GM12878 (cell line): ENCODE data around the gene HPSE2. TPM values are rescaled to one million over a fixed set of nuclear protein-coding genes. Genes with fewer than 3 reads are reported as not detected.

Source experiments
- ATAC-seq: fragments of 200-7000 bp; cut with Tn5 transposase; 3 replicates; pipeline ENCODE4 v1.9.1; 2020; ENCODE audit warnings: mild to moderate bottlenecking, moderate library complexity
- BruUV-seq: library from RNA; stranded (reverse); fragments of 400-500 nt; replicated peaks from 2 replicates; lab custom pipeline; 2021; lab: Mats Ljungman, UMichigan
- CTCF ChIA-PET: fragments of 300-600 bp; sonication (Branson Sonifier 250); formaldehyde crosslinking; extraction: SDS; loops from one replicate; lab custom pipeline; 2021; ENCODE audit warnings: inconsistent platforms; lab: Yijun Ruan, JAX
- POLR2A ChIA-PET: fragments of 350-600 bp; formaldehyde crosslinking; extraction: SDS; loops from one replicate; lab custom pipeline; 2021; ENCODE audit warnings: inconsistent platforms; lab: Charles Lee
- RAD21 ChIA-PET: fragments of 300-600 bp; sonication (Branson Sonifier 250); formaldehyde crosslinking; loops from one replicate; lab custom pipeline; 2023; ENCODE audit warnings: antibody characterized with exemption; ENCODE audit not compliant: unreplicated experiment; lab: Charles Lee
- SMC1A ChIA-PET: fragments of 300-600 bp; sonication (Branson Sonifier 250); formaldehyde crosslinking; loops from one replicate; lab custom pipeline; 2023; ENCODE audit not compliant: unreplicated experiment, uncharacterized antibody; lab: Charles Lee
- DNase-seq: peaks from one replicate; pipeline ENCODE4 v3.0.0-alpha.2; 2011; ENCODE audit warnings: low read depth, low spot score
- FAIRE-seq: peaks from 3 replicates; lab custom pipeline; 2011; peaks lifted over from hg19 to GRCh38; lab: Jason Lieb, UNC
- H2AFZ ChIP-seq: 2 replicates; pipeline ENCODE4 v1.6.0; 2011; ENCODE audit warnings: low read depth, low read length, control low read depth; ENCODE audit not compliant: control insufficient read depth
- H3K27ac ChIP-seq: 2 replicates; pipeline ENCODE4 v1.5.1; 2011; ENCODE audit warnings: control low read depth; ENCODE audit not compliant: control insufficient read depth, insufficient read depth
- H3K27me3 ChIP-seq, 2 experiments: replicated peaks in 1 of 2; 2 replicates each; pipeline versions ENCODE4 v1.6.0 to v1.6.1; 2011; ENCODE audit warnings: low read length in 1 of 2; ENCODE audit not compliant: control insufficient read depth in 2 of 2, insufficient read depth in 2 of 2
- H3K36me3 ChIP-seq, 2 experiments: 2 replicates each; pipeline ENCODE4 v1.5.1; 2011; ENCODE audit warnings: low read length in 1 of 2; ENCODE audit not compliant: control insufficient read depth in 2 of 2, insufficient read depth in 2 of 2
- H3K4me1 ChIP-seq: 2 replicates; pipeline ENCODE4 v1.6.1; 2011; ENCODE audit warnings: mild to moderate bottlenecking, low read length, moderate library complexity, mixed read lengths; ENCODE audit not compliant: control insufficient read depth, insufficient read depth
- H3K4me2 ChIP-seq: 2 replicates; pipeline ENCODE4 v1.6.0; 2011; ENCODE audit warnings: control low read depth; ENCODE audit not compliant: control insufficient read depth, insufficient read depth
- H3K4me3 ChIP-seq: fragments of 200-600 bp; sonication (generic); 2 replicates; pipeline ENCODE4 v1.5.1; 2016
- H3K79me2 ChIP-seq: 2 replicates; pipeline ENCODE4 v1.6.0; 2011; ENCODE audit warnings: low read length; ENCODE audit not compliant: control insufficient read depth, insufficient read depth
- H3K9ac ChIP-seq: 2 replicates; pipeline ENCODE4 v1.8.0; 2011; ENCODE audit warnings: low read length, control low read depth, mixed read lengths; ENCODE audit not compliant: control insufficient read depth, insufficient read depth
- H3K9me3 ChIP-seq: replicated peaks from 3 replicates; pipeline ENCODE4 v1.5.1; 2011; ENCODE audit warnings: mild to moderate bottlenecking, low read length; ENCODE audit not compliant: control insufficient read depth, insufficient read depth
- H4K20me1 ChIP-seq: 2 replicates; pipeline ENCODE4 v1.6.0; 2011; ENCODE audit not compliant: control insufficient read depth, insufficient read depth
- ATF7 ChIP-seq: fragments of 450-650 bp; IDR thresholded peaks from 2 replicates; pipeline ENCODE4 v1.6.1; 2016; ENCODE audit warnings: low read depth, mild to moderate bottlenecking
- BCLAF1 ChIP-seq: fragments of 450-650 bp; IDR thresholded peaks from 2 replicates; pipeline ENCODE4 v1.6.1; 2017; ENCODE audit warnings: antibody characterized with exemption, mild to moderate bottlenecking, moderate library complexity
- FOS ChIP-seq: IDR thresholded peaks from 3 replicates; pipeline ENCODE4 v1.6.1; 2011; ENCODE audit warnings: borderline replicate concordance; ENCODE audit not compliant: insufficient read length; ENCODE audit errors: extremely low read depth
- STAT3 ChIP-seq: IDR thresholded peaks from 2 replicates; pipeline ENCODE4 v1.6.1; 2011; ENCODE audit warnings: low read depth, low read length, improper control_type of control experiment
- USF2 ChIP-seq: IDR thresholded peaks from 2 replicates; pipeline ENCODE4 v1.6.1; 2011; ENCODE audit warnings: low read depth, low read length, improper control_type of control experiment, borderline replicate concordance
- WGBS: methylation state at CpG from one replicate; pipeline ENCODE4 v1.1.6; 2016; ENCODE audit warnings: low lambda C conversion rate; ENCODE audit not compliant: insufficient replicate concordance, insufficient coverage; ENCODE audit errors: missing lambda C conversion rate; 5-methylcytosine and 5-hydroxymethylcytosine counted together
- in situ Hi-C: fragments of 300-500 bp; cut with MboI; formaldehyde crosslinking; loops from 9 replicates; pipeline ENCODE4 v1.14.3; 2018; ENCODE audit warnings: mixed read lengths
- intact Hi-C: fragments of 100-400 bp; cut with micrococcal nuclease; formaldehyde crosslinking; loops from one replicate; pipeline ENCODE4 v1.14.2; 2022; ENCODE audit not compliant: unreplicated experiment
- polyA plus RNA-seq, 11 experiments: library from polyadenylated mRNA; depleted of rRNA in 4 of 11; unstranded in 6 of 11; stranded (reverse) in 5 of 11; fragments of >200 nt; fragmentation: Nextera tagmentation in 4 of 11; fragmentation: Illumina TruSeq in 1 of 11; extraction: Ambion mirVana in 4 of 11; extraction: Trizol in 1 of 11; gene quantifications; 1 replicate in 1 of 11; 2 replicates in 10 of 11; pipeline versions ENCODE4 v1.2.1 to v1.2.3, GENCODE V29; 2011 to 2016; ENCODE audit warnings: inconsistent platforms in 2 of 11, missing spikeins in 2 of 11, low read depth in 1 of 11
- total RNA-seq, 4 experiments: library from RNA; depleted of rRNA in 3 of 4; stranded (reverse); fragments of >200 nt in 3 of 4; fragmentation: Illumina TruSeq in 1 of 4; extraction: Trizol in 1 of 4; gene quantifications; 2 replicates each; pipeline versions ENCODE4 v1.2.1 to v1.2.3, GENCODE V29; 2013 to 2021

Gene HPSE2
- total and polyA plus RNA-seq, 10 of the 15 experiments (the other 5 are each of a cell fraction or from before 2014, with no cell fraction given) = 0.06 TPM; not detected in 9

- Histone ChIP-seq H3K9me3 (no peaks in the 10 kb centered on the region), H3K4me2 (no peak overlapping the region), H4K20me1 (no peaks in the 10 kb centered on the region), H3K4me3 (no peak overlapping the region), H3K36me3 (no peaks in the 10 kb centered on the region), H3K9ac (no peak overlapping the region), H2AFZ (no peak overlapping the region), H3K79me2 (no peaks in the 10 kb centered on the region), H3K4me1 (no peaks in the 10 kb centered on the region), H3K27ac (no peak overlapping the region), H3K27me3 (no peaks in the 10 kb centered on the region)
- intact Hi-C loops = no loop called here
- FAIRE-seq (no peak), DNase-seq (no peak), ATAC-seq (no peak)
- in situ Hi-C loops = no loop called here
- no peak for TF ChIP-seq STAT3
- no peak for TF ChIP-seq FOS
- TF ChIP-seq ATF7 = peak; percentile 59; the same call in 1 of the 2 replicates
- TF ChIP-seq USF2 = no peak
- no peak for TF ChIP-seq BCLAF1
- ChIA-PET POLR2A (interaction anchor here (0.7 kb wide), 1 partner anchor 10 kb away, joined by 3 read pairs; no protein-coding TSS in a partner anchor), RAD21 (no interaction called here), CTCF (no interaction called here), SMC1A (no interaction called here)
- BruUV-seq = no TSS peak
- 11% methylated on average over 2 of the region's 2 CpGs for WGBS
These were observed 388.9 kb downstream of the HPSE2 start for GRCh38 chr10:98846787-98847186.
